Liver (tissue), 9 donors: ENCODE measurements around the gene FRK. TPM values are rescaled to one million over a fixed set of nuclear protein-coding genes. Genes with fewer than 3 reads are reported as not detected.

Experiments used
- DNase-seq: peaks from one replicate; pipeline ENCODE4 v3.0.0-alpha.2; 2017; ENCODE audit warnings: low spot score
- H3K27ac ChIP-seq, 2 donors: one replicate each; pipeline ENCODE4 v1.7.0; 2013; ENCODE audit warnings: inconsistent platforms in 2 of 2, low read length in 2 of 2, control low read depth in 1 of 2, low read depth in 1 of 2, mild to moderate bottlenecking in 1 of 2
- H3K27me3 ChIP-seq, 4 donors: one replicate each; pipeline versions ENCODE4 v1.6.1 to v1.7.0; 2013; ENCODE audit warnings: low read length in 3 of 4, inconsistent platforms in 1 of 4, mild to moderate bottlenecking in 1 of 4, moderate library complexity in 1 of 4; ENCODE audit not compliant: control insufficient read depth in 4 of 4, insufficient read depth in 4 of 4
- H3K36me3 ChIP-seq, 4 donors: one replicate each; pipeline versions ENCODE4 v1.6.1 to v1.7.0; 2013; ENCODE audit warnings: low read length in 3 of 4, mild to moderate bottlenecking in 3 of 4, low read depth in 1 of 4, moderate library complexity in 1 of 4; ENCODE audit not compliant: control insufficient read depth in 4 of 4, insufficient read depth in 3 of 4
- H3K4me1 ChIP-seq, 4 donors: one replicate each; pipeline versions ENCODE4 v1.6.1 to v1.7.0; 2013; ENCODE audit warnings: low read length in 3 of 4, mild to moderate bottlenecking in 3 of 4, moderate library complexity in 1 of 4; ENCODE audit not compliant: control insufficient read depth in 4 of 4, insufficient read depth in 4 of 4
- H3K4me3 ChIP-seq, 3 donors: one replicate each; pipeline versions ENCODE4 v1.6.1 to v1.7.0; 2013; ENCODE audit warnings: low read length in 3 of 3, control low read depth in 1 of 3, low read depth in 1 of 3, mild to moderate bottlenecking in 1 of 3
- H3K9ac ChIP-seq, 2 donors: one replicate each; pipeline ENCODE4 v1.7.0; 2013; ENCODE audit warnings: low read length in 2 of 2, mild to moderate bottlenecking in 2 of 2, moderate library complexity in 2 of 2, control low read depth in 1 of 2, low read depth in 1 of 2
- H3K9me3 ChIP-seq, 4 donors: one replicate each; pipeline versions ENCODE4 v1.6.1 to v1.7.0; 2013; ENCODE audit warnings: low read length in 3 of 4; ENCODE audit not compliant: control insufficient read depth in 4 of 4
- EGR1 ChIP-seq, 2 donors: IDR thresholded peaks; 2 replicates each; pipeline ENCODE4 v1.6.1; 2016 to 2018; ENCODE audit warnings: antibody characterized with exemption in 2 of 2, low read depth in 2 of 2
- FOXA1 ChIP-seq: IDR thresholded peaks from 2 replicates; pipeline ENCODE4 v1.6.1; 2016; ENCODE audit warnings: antibody characterized with exemption
- FOXA2 ChIP-seq: IDR thresholded peaks from 2 replicates; pipeline ENCODE4 v1.6.1; 2016; ENCODE audit warnings: antibody characterized with exemption
- GABPA ChIP-seq, 2 donors: IDR thresholded peaks in 1 of 2; conservative IDR thresholded peaks in 1 of 2; 2 replicates each; pipeline ENCODE4 v1.6.1; 2016; ENCODE audit warnings: antibody characterized with exemption in 2 of 2, mild to moderate bottlenecking in 1 of 2, moderate library complexity in 1 of 2
- HNF4A ChIP-seq, 2 donors: conservative IDR thresholded peaks; 2 replicates each; pipeline ENCODE4 v1.6.1; 2016; ENCODE audit warnings: antibody characterized with exemption in 2 of 2, mild to moderate bottlenecking in 2 of 2
- HNF4G ChIP-seq: IDR thresholded peaks from 2 replicates; pipeline ENCODE4 v1.6.1; 2016; ENCODE audit warnings: antibody characterized with exemption
- JUND ChIP-seq, 2 donors: IDR thresholded peaks; 2 replicates each; pipeline ENCODE4 v1.6.1; 2016; ENCODE audit warnings: antibody characterized with exemption in 2 of 2
- NR2F2 ChIP-seq: IDR thresholded peaks from 2 replicates; pipeline ENCODE4 v1.6.1; 2016; ENCODE audit warnings: antibody characterized with exemption
- RAD21 ChIP-seq, 2 donors: IDR thresholded peaks; 2 replicates each; pipeline ENCODE4 v1.6.1; 2016; ENCODE audit warnings: antibody characterized with exemption in 2 of 2, mild to moderate bottlenecking in 2 of 2
- RXRA ChIP-seq, 2 donors: IDR thresholded peaks; 2 replicates each; pipeline ENCODE4 v1.6.1; 2017 to 2018; ENCODE audit warnings: antibody characterized with exemption in 2 of 2, mild to moderate bottlenecking in 1 of 2
- SP1 ChIP-seq: IDR thresholded peaks from 2 replicates; pipeline ENCODE4 v1.6.1; 2018; ENCODE audit warnings: antibody characterized with exemption, mild to moderate bottlenecking
- TAF1 ChIP-seq: conservative IDR thresholded peaks from 2 replicates; pipeline ENCODE4 v1.6.1; 2016; ENCODE audit warnings: antibody characterized with exemption, mild to moderate bottlenecking
- YY1 ChIP-seq: IDR thresholded peaks from 2 replicates; pipeline ENCODE4 v1.6.1; 2016; ENCODE audit warnings: antibody characterized with exemption, mild to moderate bottlenecking
- WGBS: extraction: QIAGEN DNeasy Blood & Tissue Kit; methylation state at CpG from one replicate; pipeline ENCODE4 v1.1.7; 2013; 5-methylcytosine and 5-hydroxymethylcytosine counted together
- polyA plus RNA-seq, 2 donors: library from polyadenylated mRNA; stranded (reverse) in 1 of 2; unstranded in 1 of 2; fragments of 200-250 nt in 1 of 2; fragments of >200 nt in 1 of 2; fragmentation: Nextera tagmentation in 1 of 2; extraction: Ambion mirVana in 1 of 2; gene quantifications; one replicate each; pipeline versions ENCODE4 v1.2.1 to v1.2.3, GENCODE V29; 2013 to 2015
- total RNA-seq, 2 donors: library from RNA; depleted of rRNA; stranded (reverse); fragments of >200 nt; gene quantifications; one replicate each; pipeline ENCODE4 v1.2.3, GENCODE V29; 2014
- TF ChIP-seq, protein P1 (sequence below): IDR thresholded peaks from 2 replicates; pipeline ENCODE4 v1.6.1; 2016; ENCODE audit warnings: antibody characterized with exemption, mild to moderate bottlenecking
- TF ChIP-seq, protein P2 (sequence below): IDR thresholded peaks from 2 replicates; pipeline ENCODE4 v1.6.1; 2016; ENCODE audit warnings: antibody characterized with exemption
- TF ChIP-seq, protein P3 (sequence below): IDR thresholded peaks from 2 replicates; pipeline ENCODE4 v1.6.1; 2016; ENCODE audit warnings: antibody characterized with exemption
- TF ChIP-seq, protein P4 (sequence below): fragments of 150-350 bp; IDR thresholded peaks from 2 replicates; pipeline ENCODE4 v1.5.1; 2017; ENCODE audit warnings: improper control_type of control experiment, low read depth, low read length; ENCODE audit not compliant: missing input control
- TF ChIP-seq, protein P5 (sequence below): IDR thresholded peaks from 2 replicates; pipeline ENCODE4 v1.6.1; 2016; ENCODE audit warnings: antibody characterized with exemption
- donor health status: healthy.
- donor health status: healthy.
- donor health status: healthy.
- donor health status: healthy.
- donor health status: healthy.

Gene FRK
- total and polyA plus RNA-seq, 4 donors = 3.6 to 26.8 (median 5.3) TPM

DNA sequence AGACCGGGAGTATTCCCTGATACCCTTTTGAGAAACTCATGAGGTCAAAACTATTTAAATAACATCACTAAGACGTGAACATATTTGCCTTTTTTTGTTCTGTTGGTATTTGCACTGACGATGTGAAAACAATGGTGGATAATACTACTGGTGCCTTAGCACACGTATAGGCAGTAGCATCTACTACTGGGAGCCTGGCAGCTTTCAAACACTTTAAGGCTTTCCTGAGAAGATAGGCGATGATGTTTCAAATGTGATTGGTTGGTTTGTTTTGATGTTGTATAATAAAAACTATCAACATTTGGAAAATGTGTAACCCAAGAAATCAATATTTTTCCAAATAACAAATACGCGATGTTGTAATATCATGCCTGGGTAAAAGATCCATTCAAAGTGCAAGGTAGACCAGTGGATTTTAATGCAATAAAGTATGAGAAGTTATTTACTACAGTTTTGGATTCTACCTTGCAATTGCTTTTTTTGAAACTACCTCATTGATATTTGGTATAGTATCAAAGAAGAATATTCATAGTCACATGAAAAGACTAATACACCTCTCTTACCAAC, 166.2 kb downstream of the FRK start:
- WGBS = 36% methylated on average over 7 of the region's 7 CpGs
- H3K27ac ChIP-seq = peak overlapping the region in 1 of 2 donors; percentile 43

More for the DNA sequence above, 166.2 kb downstream of the FRK start:
- Histone ChIP-seq H3K36me3 (no peaks in the 10 kb centered on the region), H3K9ac (no peak overlapping the region), H3K9me3 (no peaks in the 10 kb centered on the region), H3K4me1 (peaks cover 4 to 25% (median 10%) of the 10 kb centered on the region in 4 donors), H3K4me3 (no peak overlapping the region), H3K27me3 (no peaks in the 10 kb centered on the region)
- no peak for TF ChIP-seq GABPA (IDR thresholded peaks at IDR 0.05 in 1 of 2, conservative IDR thresholded peaks at IDR 0.05 in 1 of 2)
- TF ChIP-seq, protein P1, sequence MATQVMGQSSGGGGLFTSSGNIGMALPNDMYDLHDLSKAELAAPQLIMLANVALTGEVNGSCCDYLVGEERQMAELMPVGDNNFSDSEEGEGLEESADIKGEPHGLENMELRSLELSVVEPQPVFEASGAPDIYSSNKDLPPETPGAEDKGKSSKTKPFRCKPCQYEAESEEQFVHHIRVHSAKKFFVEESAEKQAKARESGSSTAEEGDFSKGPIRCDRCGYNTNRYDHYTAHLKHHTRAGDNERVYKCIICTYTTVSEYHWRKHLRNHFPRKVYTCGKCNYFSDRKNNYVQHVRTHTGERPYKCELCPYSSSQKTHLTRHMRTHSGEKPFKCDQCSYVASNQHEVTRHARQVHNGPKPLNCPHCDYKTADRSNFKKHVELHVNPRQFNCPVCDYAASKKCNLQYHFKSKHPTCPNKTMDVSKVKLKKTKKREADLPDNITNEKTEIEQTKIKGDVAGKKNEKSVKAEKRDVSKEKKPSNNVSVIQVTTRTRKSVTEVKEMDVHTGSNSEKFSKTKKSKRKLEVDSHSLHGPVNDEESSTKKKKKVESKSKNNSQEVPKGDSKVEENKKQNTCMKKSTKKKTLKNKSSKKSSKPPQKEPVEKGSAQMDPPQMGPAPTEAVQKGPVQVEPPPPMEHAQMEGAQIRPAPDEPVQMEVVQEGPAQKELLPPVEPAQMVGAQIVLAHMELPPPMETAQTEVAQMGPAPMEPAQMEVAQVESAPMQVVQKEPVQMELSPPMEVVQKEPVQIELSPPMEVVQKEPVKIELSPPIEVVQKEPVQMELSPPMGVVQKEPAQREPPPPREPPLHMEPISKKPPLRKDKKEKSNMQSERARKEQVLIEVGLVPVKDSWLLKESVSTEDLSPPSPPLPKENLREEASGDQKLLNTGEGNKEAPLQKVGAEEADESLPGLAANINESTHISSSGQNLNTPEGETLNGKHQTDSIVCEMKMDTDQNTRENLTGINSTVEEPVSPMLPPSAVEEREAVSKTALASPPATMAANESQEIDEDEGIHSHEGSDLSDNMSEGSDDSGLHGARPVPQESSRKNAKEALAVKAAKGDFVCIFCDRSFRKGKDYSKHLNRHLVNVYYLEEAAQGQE = no peak
- TF ChIP-seq HNF4G = no peak
- TF ChIP-seq, protein P2, sequence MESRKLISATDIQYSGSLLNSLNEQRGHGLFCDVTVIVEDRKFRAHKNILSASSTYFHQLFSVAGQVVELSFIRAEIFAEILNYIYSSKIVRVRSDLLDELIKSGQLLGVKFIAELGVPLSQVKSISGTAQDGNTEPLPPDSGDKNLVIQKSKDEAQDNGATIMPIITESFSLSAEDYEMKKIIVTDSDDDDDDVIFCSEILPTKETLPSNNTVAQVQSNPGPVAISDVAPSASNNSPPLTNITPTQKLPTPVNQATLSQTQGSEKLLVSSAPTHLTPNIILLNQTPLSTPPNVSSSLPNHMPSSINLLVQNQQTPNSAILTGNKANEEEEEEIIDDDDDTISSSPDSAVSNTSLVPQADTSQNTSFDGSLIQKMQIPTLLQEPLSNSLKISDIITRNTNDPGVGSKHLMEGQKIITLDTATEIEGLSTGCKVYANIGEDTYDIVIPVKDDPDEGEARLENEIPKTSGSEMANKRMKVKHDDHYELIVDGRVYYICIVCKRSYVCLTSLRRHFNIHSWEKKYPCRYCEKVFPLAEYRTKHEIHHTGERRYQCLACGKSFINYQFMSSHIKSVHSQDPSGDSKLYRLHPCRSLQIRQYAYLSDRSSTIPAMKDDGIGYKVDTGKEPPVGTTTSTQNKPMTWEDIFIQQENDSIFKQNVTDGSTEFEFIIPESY = peak; percentile 74
- TF ChIP-seq FOXA1 = no peak
- peak; percentile 38 for TF ChIP-seq FOXA2
- peak in 1 of 2 donors; percentile 18 for TF ChIP-seq EGR1 (IDR thresholded peaks at IDR 0.05; ENCODE audit: low read depth in 2 of 2)
- TF ChIP-seq, protein P3, sequence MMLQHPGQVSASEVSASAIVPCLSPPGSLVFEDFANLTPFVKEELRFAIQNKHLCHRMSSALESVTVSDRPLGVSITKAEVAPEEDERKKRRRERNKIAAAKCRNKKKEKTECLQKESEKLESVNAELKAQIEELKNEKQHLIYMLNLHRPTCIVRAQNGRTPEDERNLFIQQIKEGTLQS = peak; percentile 29
- peak; percentile 36 to 53 for TF ChIP-seq RXRA (IDR thresholded peaks at IDR 0.05)
- peak; percentile 59 to 62 for TF ChIP-seq RAD21 (IDR thresholded peaks at IDR 0.05)
- no peak for TF ChIP-seq TAF1
- peak; percentile 50 for TF ChIP-seq YY1
- TF ChIP-seq, protein P4, sequence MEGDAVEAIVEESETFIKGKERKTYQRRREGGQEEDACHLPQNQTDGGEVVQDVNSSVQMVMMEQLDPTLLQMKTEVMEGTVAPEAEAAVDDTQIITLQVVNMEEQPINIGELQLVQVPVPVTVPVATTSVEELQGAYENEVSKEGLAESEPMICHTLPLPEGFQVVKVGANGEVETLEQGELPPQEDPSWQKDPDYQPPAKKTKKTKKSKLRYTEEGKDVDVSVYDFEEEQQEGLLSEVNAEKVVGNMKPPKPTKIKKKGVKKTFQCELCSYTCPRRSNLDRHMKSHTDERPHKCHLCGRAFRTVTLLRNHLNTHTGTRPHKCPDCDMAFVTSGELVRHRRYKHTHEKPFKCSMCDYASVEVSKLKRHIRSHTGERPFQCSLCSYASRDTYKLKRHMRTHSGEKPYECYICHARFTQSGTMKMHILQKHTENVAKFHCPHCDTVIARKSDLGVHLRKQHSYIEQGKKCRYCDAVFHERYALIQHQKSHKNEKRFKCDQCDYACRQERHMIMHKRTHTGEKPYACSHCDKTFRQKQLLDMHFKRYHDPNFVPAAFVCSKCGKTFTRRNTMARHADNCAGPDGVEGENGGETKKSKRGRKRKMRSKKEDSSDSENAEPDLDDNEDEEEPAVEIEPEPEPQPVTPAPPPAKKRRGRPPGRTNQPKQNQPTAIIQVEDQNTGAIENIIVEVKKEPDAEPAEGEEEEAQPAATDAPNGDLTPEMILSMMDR = no peak
- TF ChIP-seq JUND (IDR thresholded peaks at IDR 0.05) = no peak
- TF ChIP-seq HNF4A (conservative IDR thresholded peaks at IDR 0.05) = peak; percentile 90 to 91
- TF ChIP-seq NR2F2 = peak; percentile 14
- peak; percentile 56 for TF ChIP-seq SP1
- TF ChIP-seq, protein P5, sequence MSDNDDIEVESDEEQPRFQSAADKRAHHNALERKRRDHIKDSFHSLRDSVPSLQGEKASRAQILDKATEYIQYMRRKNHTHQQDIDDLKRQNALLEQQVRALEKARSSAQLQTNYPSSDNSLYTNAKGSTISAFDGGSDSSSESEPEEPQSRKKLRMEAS = peak; percentile 12
- no peak for DNase-seq
